ENCODE measurements around the gene GRK5.
"Not testable (repeated sequence)": the region's sequence is repeated elsewhere in the genome, so short reads cannot be mapped to it uniquely, and the experiment has no call there.

Gene GRK5

DNA sequence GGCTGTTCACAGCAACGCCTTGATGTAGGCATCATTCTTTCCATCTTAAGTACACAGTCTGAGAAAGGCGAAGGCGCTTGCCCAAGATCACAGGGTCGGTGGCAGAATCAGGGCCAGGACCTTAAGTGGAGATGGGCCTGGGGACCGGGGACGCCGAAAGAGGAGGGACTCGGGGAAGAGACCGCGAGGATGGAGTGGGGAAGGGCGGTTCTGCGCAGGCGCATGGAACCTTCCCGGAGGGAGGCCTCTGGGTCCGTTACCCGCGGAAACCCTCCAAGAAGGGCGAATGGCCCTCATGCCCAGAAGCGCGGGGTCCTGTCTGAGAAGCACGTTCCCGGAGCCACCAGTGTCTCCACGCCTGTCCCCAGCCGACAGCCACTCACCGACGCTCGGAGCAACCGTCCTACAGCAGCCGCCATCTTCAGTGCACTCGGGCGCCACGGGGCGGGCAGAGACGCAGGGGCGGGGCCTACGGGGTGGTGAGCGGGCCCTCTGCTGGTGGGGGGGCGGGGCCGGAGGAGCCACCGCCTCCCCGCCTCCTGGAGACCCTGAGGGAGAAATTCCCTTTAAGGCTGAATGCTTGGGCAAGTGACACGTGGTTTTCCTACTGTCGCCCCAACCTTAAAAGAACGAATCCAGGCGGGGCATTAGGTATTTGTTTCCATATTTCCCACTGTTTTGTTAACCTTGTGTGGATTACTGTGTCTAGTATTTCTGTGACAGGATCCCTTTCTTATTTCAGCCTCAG lies 28.8 kb upstream of the GRK5 start, which contains the start of gene PRDX3:
Gene PRDX3, minus strand, starts transcription at position 441 of the 748 bp plus-strand sequence. Its CDS starts 22 bp downstream, at position 419.
- peak within 1 kb of the TSS; percentile 97 for H3K4me3 ChIP-seq (ENCODE audit: low read depth, low read length)
- peak; percentile 80 for DNase-seq
- peak within 1 kb of the TSS; percentile 88 for H3K27ac ChIP-seq
- in situ Hi-C loops (cut with HindIII; ENCODE audit: low pct_ligation_motif_present, low sequenced_read_pairs) = no loop called here
- peaks cover 4% of the 10 kb centered on the region for H3K36me3 ChIP-seq (replicated peaks)
- peak; percentile 22 for TF ChIP-seq CTCF (IDR thresholded peaks at IDR 0.05; ENCODE audit: low read depth, low read length, missing control alignments)
- H3K27me3 ChIP-seq (replicated peaks) = no peaks in the 10 kb centered on the region

DNA sequence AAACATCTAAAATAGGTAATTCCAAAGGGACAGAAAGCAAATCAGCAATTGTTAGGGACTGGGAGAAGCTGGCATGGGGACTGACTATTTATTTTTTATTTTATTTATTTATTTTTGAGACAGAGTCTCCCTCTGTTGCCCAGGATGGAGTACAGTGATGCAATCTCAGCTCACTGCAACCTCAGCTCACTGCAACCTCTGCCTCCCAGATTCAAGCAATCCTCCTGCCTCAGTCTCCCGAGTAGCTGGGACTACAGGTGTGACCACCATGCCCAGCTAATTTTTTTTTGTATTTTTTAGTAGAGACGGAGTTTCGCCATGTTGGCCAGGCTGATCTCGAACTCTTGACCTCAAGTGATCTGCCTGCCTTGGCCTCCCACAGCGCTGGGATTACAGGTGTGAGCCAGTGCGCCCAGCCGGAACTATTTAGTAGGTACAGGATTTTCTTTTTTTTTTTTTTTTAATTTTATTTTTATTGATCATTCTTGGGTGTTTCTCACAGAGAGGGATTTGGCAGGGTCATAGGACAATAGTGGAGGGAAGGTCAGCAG lies 26.4 kb upstream of the GRK5 start:
- H3K27me3 ChIP-seq (replicated peaks); H3K36me3 ChIP-seq (replicated peaks); H3K4me3 ChIP-seq (ENCODE audit: low read depth, low read length); in situ Hi-C loops (cut with HindIII; ENCODE audit: low pct_ligation_motif_present, low sequenced_read_pairs); H3K27ac ChIP-seq; DNase-seq: not testable (repeated sequence)

DNA sequence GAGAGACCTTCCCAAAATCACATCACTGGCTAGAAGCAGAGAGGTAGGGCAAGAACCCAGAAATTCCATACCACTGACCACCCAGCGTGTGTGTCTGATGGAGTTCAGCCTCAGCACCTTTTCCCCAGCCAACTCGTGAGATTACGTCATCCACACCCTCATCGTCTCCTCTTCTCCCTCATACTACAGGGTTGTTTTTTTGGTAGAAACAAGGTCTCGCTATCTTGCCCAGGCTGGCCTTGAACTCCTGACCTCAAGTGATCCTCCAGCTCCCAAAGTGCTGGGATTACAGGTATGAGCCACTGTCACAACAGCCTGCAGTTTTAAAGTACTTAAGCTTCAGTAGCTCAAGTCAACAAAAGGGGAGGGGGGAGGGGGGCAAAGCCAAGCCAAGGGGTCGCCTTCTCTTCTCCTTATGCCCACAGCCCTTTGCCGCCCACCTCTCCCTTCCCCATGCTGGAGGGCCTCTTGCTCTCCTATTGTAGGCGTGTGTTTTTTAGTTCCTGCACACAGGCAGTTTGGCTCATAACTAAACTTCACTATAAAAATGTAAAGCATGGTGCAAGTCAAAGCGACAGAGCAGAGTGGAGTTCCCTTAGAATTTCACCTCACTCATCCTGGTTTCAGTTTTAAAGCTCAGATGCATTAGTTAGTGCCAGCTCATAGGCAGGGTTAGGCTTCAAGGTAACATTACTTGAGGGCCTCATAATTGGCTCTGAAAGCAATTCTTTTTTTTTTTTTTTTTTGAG lies 23.5 kb upstream of the GRK5 start:
- no peaks in the 10 kb centered on the region for H3K36me3 ChIP-seq (replicated peaks)
- no peak overlapping the region for H3K27ac ChIP-seq
- H3K27me3 ChIP-seq (replicated peaks) = no peaks in the 10 kb centered on the region
- no peak for DNase-seq
- no peak overlapping the region for H3K4me3 ChIP-seq (ENCODE audit: low read depth, low read length)
- in situ Hi-C loops (cut with HindIII; ENCODE audit: low pct_ligation_motif_present, low sequenced_read_pairs) = no loop called here
- TF ChIP-seq CTCF (IDR thresholded peaks at IDR 0.05; ENCODE audit: low read depth, low read length, missing control alignments) = no peak

- DNase-seq = peak; percentile 92
- H3K4me3 ChIP-seq (ENCODE audit: low read depth, low read length) = no peak overlapping the region
- H3K36me3 ChIP-seq (replicated peaks) = no peaks in the 10 kb centered on the region
- H3K27me3 ChIP-seq (replicated peaks) = no peaks in the 10 kb centered on the region
- in situ Hi-C loops (cut with HindIII; ENCODE audit: low pct_ligation_motif_present, low sequenced_read_pairs) = no loop called here
- H3K27ac ChIP-seq = peak overlapping the region; percentile 91
- TF ChIP-seq CTCF (IDR thresholded peaks at IDR 0.05; ENCODE audit: low read depth, low read length, missing control alignments) = no peak
Measured at GRCh38 chr10:119189811-119190282, 17.5 kb upstream of the GRK5 start.

DNA sequence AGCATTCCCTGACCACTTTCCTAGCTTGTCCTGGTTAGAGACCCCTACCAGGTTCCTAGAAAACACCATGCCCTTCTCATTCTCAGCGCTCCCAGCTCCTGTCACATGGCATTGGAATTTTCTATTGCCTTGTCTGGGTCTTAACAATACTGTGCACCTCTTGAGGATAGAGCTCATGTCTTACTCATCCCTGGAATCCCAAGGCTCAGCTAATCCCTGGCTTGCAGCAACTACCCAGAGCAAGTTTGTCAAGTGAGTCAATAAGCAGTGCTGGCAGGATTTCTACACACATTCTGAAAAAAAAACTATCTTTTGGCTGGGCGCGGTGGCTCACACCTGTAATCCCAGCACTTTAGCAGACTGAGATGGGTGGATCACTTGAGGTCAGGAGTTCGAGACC lies 17.0 kb upstream of the GRK5 start:
- Histone ChIP-seq H3K36me3 (replicated peaks) (no peaks in the 10 kb centered on the region), H3K27ac (peak overlapping the region; percentile 91)

More for the DNA sequence above, 17.0 kb upstream of the GRK5 start:
- H3K27me3 ChIP-seq (replicated peaks) = no peaks in the 10 kb centered on the region
- no peak for TF ChIP-seq CTCF (IDR thresholded peaks at IDR 0.05; ENCODE audit: low read depth, low read length, missing control alignments)
- in situ Hi-C loops (cut with HindIII; ENCODE audit: low pct_ligation_motif_present, low sequenced_read_pairs) = no loop called here
- peak; percentile 96 for DNase-seq
- H3K4me3 ChIP-seq (ENCODE audit: low read depth, low read length) = no peak overlapping the region

Data from brain microvascular endothelial cell (primary cell).